ENCODE results near the gene PPARA.

GRCh38 chr22:46145361-46145851 lies 4.9 kb upstream of the PPARA start:
- TF ChIP-seq CREB1 (IDR thresholded peaks at IDR 0.05; ENCODE audit: low read depth) (no peak), TAF1 (IDR thresholded peaks at IDR 0.05; ENCODE audit: low read depth) (no peak), MAX (IDR thresholded peaks at IDR 0.05) (no peak), EGR1 (IDR thresholded peaks at IDR 0.05) (no peak), RAD21 (IDR thresholded peaks at IDR 0.05; ENCODE audit: low read depth) (no peak), EP300 (IDR thresholded peaks at IDR 0.05; ENCODE audit: borderline replicate concordance) (no peak), CEBPB (IDR thresholded peaks at IDR 0.05) (no peak), YY1 (IDR thresholded peaks at IDR 0.05; ENCODE audit: low read depth) (no peak), FOXM1 (IDR thresholded peaks at IDR 0.05; ENCODE audit: borderline replicate concordance, low read depth) (no peak), ZBTB7A (IDR thresholded peaks at IDR 0.05; ENCODE audit: low read depth) (no peak), TEAD4 (IDR thresholded peaks at IDR 0.05) (no peak)
- TF ChIP-seq, protein P1, sequence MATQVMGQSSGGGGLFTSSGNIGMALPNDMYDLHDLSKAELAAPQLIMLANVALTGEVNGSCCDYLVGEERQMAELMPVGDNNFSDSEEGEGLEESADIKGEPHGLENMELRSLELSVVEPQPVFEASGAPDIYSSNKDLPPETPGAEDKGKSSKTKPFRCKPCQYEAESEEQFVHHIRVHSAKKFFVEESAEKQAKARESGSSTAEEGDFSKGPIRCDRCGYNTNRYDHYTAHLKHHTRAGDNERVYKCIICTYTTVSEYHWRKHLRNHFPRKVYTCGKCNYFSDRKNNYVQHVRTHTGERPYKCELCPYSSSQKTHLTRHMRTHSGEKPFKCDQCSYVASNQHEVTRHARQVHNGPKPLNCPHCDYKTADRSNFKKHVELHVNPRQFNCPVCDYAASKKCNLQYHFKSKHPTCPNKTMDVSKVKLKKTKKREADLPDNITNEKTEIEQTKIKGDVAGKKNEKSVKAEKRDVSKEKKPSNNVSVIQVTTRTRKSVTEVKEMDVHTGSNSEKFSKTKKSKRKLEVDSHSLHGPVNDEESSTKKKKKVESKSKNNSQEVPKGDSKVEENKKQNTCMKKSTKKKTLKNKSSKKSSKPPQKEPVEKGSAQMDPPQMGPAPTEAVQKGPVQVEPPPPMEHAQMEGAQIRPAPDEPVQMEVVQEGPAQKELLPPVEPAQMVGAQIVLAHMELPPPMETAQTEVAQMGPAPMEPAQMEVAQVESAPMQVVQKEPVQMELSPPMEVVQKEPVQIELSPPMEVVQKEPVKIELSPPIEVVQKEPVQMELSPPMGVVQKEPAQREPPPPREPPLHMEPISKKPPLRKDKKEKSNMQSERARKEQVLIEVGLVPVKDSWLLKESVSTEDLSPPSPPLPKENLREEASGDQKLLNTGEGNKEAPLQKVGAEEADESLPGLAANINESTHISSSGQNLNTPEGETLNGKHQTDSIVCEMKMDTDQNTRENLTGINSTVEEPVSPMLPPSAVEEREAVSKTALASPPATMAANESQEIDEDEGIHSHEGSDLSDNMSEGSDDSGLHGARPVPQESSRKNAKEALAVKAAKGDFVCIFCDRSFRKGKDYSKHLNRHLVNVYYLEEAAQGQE (IDR thresholded peaks at IDR 0.05; ENCODE audit: low read depth): no peak
- TF ChIP-seq, protein P2, sequence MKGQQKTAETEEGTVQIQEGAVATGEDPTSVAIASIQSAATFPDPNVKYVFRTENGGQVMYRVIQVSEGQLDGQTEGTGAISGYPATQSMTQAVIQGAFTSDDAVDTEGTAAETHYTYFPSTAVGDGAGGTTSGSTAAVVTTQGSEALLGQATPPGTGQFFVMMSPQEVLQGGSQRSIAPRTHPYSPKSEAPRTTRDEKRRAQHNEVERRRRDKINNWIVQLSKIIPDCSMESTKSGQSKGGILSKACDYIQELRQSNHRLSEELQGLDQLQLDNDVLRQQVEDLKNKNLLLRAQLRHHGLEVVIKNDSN (IDR thresholded peaks at IDR 0.05): no peak
